LNCaP clone FGC (cell line): ENCODE measurements around the gene TOMM40.

Experiments
- DNase-seq: peaks from one replicate; pipeline ENCODE4 v3.0.0-alpha.2; 2011; ENCODE audit warnings: low read depth
- H3K4me3 ChIP-seq: 2 replicates; pipeline ENCODE4 v1.5.1; 2011; ENCODE audit warnings: mild to moderate bottlenecking, low read depth, low read length, control low read depth
- CTCF ChIP-seq: IDR thresholded peaks from 2 replicates; pipeline ENCODE4 v1.5.1; 2012; ENCODE audit warnings: mild to moderate bottlenecking; ENCODE audit not compliant: control insufficient read depth, insufficient read depth; ENCODE audit errors: extremely low read depth

TOMM40 gene

GRCh38 chr19:44890366-44891015, 563 bp upstream of the TOMM40 start:
- peak overlapping the region; percentile 51 for H3K4me3 ChIP-seq
- peak; percentile 97 for DNase-seq
- TF ChIP-seq CTCF = no peak

DNA sequence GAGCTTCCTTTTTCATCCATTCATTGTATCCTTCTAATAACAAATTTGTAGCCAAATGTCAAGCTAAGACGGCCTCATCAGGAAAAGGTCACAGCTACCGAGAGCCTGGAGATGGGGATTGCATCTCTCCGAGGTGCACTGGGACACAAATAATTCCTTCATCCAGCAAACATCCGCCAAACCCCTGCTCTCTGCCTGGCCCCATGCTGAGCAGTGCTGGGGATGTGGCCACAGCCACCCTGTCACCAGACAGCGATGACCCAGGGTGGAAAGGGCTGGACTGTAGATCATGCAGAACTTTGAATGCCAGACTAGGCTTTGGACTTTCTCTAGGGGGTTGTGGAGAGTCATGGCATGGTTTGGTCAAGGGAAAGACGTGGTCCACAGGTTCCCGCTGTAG, 1.9 kb downstream of the TOMM40 start:
- no peak for DNase-seq
- peak overlapping the region; percentile 91 for H3K4me3 ChIP-seq
- TF ChIP-seq CTCF = no peak

- no peak for DNase-seq
- no peak overlapping the region for H3K4me3 ChIP-seq
- TF ChIP-seq CTCF = no peak
Observed at GRCh38 chr19:44893332-44894051, 2.4 kb downstream of the TOMM40 start.

DNA sequence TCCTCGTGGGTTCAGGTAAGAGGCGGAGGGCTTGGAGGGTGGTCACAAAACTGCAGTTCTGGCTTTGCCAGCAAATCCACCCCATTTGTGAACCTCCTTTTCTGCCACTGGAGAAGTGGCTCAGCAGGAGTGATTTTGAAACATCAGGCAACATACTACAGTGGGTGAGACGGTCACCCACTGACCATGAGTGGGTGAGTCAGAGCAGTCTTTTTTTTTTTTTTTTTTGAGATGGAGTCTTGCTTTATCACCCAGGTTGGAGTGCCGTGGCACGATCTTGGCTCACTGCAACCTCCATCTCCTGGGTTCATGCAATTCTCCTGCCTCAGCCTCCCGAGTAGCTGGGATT, 3.0 kb downstream of the TOMM40 start:
- no peak overlapping the region for H3K4me3 ChIP-seq
- no peak for TF ChIP-seq CTCF
- DNase-seq = no peak

GRCh38 chr19:44894946-44895345, 3.9 kb downstream of the TOMM40 start:
- DNase-seq = no peak
- TF ChIP-seq CTCF = no peak

DNA sequence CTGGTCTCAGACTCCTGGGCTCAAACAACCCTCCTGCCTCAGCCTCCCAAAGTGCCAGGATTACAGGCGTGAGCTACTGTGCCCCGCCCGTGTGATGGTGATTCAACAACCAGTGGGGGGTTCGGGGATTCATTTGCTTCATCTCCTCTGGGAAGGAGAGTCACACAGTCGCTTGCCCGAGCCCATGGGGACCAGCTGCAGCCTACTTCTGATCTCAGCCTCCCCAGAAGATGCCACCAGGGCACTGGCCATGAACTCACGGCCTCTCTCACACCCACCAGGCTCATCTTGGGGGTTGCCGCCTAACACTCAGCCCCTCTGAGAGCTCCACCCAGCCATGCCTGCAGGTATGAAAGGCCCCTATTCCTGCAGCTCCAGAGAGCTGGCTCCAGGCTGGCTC, 6.8 kb downstream of the TOMM40 start:
- DNase-seq = no peak
- no peak for TF ChIP-seq CTCF
- no peak overlapping the region for H3K4me3 ChIP-seq

More at GRCh38 chr19:44894946-44895345, 3.9 kb downstream of the TOMM40 start:
- H3K4me3 ChIP-seq = no peak overlapping the region
